Measurements from ENCODE around the gene EXPH5.

DNA sequence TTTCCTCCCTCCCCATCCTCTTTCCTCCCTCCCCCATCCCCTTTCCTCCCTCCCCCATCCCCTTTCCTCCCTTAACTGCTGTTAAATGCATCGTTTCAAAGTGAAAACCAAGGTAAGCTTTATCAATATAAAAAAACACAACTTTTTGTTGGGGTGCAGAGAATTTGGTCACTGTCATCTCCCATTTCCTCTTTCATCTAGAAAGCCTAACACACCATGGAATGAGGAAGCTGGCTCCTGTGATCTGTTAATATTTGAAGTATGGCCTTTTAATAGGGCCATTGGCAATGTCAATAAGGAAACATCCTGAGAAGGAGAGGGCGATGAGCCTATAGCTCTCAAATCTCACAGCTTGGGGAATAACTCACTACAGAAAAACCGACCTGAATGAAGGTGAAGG lies 7.0 kb downstream of the EXPH5 start:
- TF ChIP-seq, protein P1, sequence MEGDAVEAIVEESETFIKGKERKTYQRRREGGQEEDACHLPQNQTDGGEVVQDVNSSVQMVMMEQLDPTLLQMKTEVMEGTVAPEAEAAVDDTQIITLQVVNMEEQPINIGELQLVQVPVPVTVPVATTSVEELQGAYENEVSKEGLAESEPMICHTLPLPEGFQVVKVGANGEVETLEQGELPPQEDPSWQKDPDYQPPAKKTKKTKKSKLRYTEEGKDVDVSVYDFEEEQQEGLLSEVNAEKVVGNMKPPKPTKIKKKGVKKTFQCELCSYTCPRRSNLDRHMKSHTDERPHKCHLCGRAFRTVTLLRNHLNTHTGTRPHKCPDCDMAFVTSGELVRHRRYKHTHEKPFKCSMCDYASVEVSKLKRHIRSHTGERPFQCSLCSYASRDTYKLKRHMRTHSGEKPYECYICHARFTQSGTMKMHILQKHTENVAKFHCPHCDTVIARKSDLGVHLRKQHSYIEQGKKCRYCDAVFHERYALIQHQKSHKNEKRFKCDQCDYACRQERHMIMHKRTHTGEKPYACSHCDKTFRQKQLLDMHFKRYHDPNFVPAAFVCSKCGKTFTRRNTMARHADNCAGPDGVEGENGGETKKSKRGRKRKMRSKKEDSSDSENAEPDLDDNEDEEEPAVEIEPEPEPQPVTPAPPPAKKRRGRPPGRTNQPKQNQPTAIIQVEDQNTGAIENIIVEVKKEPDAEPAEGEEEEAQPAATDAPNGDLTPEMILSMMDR (IDR thresholded peaks at IDR 0.05; ENCODE audit: insufficient read depth, low read length), result no peak
- TF ChIP-seq POLR2AphosphoS5 (IDR thresholded peaks at IDR 0.05; ENCODE audit: low read depth), result no peak

Data from HL-60 (cell line).